ENCODE measurements around the gene VPS33B. TPM values are rescaled to one million over a fixed set of nuclear protein-coding genes. Genes with fewer than 3 reads are reported as not detected.
A peak's percentile ranks its signal among the peaks of the same experiment; 100 is the strongest.
"Not testable (repeated sequence)": the region's sequence is repeated elsewhere in the genome, so short reads cannot be mapped to it uniquely, and the experiment has no call there.

Gene VPS33B
- polyA plus RNA-seq, 12 donors, result 7.1 to 46.9 (median 11.2) TPM; not detected in 1

- DNase-seq, result no peak
Observed at GRCh38 chr15:91032919-91033803, 10.8 kb upstream of the VPS33B start.

- no peak for DNase-seq
Observed at GRCh38 chr15:91031796-91032195, 9.4 kb upstream of the VPS33B start.

- DNase-seq, result no peak
Observed at GRCh38 chr15:91027677-91028076, 5.3 kb upstream of the VPS33B start.

DNA sequence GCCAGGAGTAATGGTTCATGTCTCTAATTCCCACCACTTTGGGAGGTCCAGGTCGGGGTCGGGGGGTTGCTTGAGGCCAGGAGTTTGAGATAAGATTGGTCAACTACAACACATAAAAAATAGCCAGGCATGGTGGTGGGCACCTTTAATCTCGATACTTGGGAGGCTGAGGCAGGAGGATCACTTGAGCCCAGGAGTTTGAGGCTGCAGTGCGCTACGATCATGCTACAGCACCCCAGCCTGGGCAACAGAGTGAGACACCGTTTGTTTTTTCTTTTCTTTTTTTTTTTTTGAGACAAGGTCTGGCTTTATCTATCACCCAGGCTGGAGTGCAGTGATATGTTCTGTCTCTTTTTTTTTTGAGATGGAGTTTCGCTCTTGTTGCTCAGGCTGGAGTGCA lies 1.3 kb upstream of the VPS33B start:
- no peak for DNase-seq

DNA sequence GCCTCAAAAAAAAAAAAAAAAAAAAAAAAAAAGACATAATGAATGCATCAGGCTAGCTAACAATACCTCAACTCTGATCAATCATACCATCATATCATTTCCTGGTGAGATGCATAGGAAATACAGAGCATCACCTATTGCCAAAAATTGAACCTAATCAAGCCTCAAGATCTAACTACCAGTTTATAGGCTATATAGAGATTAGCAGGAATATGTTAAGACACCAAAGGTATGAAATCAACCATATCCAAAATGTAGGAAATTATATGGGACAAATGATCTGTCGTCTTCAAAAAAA lies 387 bp upstream of the VPS33B start:
- no peak for DNase-seq

- peak; percentile 14 for DNase-seq
Observed at GRCh38 chr15:91021516-91022074, 799 bp downstream of the VPS33B start.

GRCh38 chr15:91018158-91018557 lies 4.2 kb downstream of the VPS33B start:
- DNase-seq, result no peak

- no peak for DNase-seq
Observed at GRCh38 chr15:91017716-91018115, 4.7 kb downstream of the VPS33B start.

DNA sequence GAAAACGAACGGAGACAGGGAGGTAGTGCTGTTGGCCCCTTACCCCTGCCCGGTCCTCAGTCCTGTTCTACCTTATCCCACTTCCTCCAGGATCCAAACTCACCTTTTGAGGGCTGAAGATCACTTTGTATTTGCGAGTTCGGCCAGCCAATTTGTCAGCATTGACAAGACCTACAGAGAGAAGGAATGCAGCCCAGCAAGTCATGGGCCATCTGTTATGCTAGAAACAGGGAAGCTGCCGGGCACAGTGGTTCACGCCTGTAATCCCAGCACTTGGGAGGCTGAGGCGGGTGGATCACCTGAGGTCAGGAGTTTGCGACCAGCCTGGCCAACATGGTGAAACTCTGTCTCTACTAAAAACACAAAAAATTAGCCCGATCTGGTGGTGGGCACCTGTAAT lies 8.7 kb downstream of the VPS33B start:
- DNase-seq, result not testable (repeated sequence)

- no peak for DNase-seq
Observed at GRCh38 chr15:91007266-91007665, 15.1 kb downstream of the VPS33B start.

DNA sequence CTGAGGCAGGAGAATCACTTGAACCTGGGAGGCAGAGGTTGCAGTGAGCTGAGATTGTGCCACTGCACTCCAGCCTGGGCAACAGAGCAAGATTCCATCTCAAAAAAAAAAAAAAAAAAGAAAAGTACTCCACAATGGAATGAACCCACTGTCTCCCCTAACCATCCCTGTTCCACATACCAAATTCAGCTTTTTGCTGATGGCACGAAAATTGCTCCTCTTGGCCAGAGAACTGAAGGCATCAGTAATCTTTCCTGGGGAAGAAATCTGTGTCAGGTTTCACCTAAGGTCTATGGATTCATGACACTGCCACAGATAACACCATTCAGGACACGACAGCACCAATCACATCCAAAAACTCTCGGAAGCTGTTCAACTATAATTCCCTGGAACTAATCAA lies 21.2 kb downstream of the VPS33B start:
- no peak for DNase-seq

GRCh38 chr15:90998737-90999136 lies 23.7 kb downstream of the VPS33B start:
- DNase-seq, result no peak

- peak; percentile 96 for DNase-seq
Observed at GRCh38 chr15:90994417-90995311, 27.7 kb downstream of the VPS33B start, which contains the start of gene PRC1. TSS of gene PRC1 (minus strand) at chr15:90994535. CDS start at chr15:90994417, 118 bp downstream.

DNA sequence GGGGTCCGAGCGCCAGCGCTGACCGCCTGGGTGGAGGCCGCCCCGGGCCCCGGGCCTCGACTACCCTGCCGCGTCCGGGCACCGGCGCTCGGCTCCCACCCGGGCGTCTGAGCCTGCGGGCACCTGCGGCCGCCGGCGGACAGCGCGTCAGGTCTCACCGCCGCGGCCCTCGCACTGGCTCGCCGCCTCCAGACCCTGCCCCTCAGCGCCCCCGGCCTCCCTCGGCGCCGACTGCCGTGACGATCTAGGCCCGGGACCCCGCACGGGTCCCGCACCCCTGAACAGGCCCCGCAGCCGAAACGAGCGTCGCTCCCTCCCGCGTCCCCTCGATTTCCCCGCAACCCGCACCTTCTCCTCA lies 28.4 kb downstream of the VPS33B start:
- no peak for DNase-seq

DNA sequence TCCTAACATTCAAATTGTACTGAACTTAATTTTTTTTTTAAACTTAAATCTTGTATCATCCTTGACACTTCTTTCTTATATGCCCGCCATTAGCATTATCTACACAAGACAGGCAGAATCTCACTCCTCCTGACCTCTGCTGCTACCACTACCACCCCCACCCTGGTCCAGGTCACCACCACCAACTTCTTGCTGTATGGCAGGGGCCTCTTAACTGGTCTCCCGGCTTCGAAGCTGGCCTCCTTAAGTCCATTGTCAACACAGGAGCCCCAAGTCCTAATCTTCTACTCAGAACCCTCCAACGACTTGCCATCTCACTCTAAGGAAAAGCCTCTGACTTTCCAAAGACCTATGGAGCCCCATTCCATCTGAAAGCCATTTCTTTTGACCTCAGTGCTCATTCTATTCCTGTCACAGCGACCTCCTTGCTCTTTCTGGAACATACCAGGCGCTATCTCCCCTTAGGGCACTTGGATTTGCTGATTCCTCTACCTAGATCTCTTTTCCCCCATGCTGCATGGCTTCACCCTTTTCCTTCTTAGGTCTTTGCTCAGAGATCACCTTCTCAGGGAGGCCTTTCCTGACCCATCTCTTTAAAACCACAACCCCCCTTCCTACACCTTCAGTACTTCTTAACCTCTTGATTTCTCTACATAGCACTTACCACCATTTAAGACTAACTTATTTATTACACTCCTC lies 30.7 kb downstream of the VPS33B start:
- DNase-seq, result no peak

GRCh38 chr15:90990446-90990845 lies 31.9 kb downstream of the VPS33B start:
- DNase-seq, result no peak

- DNase-seq, result no peak
Observed at GRCh38 chr15:90989040-90989768, 33.2 kb downstream of the VPS33B start.

GRCh38 chr15:90988296-90988695 lies 34.1 kb downstream of the VPS33B start:
- DNase-seq, result no peak

DNA sequence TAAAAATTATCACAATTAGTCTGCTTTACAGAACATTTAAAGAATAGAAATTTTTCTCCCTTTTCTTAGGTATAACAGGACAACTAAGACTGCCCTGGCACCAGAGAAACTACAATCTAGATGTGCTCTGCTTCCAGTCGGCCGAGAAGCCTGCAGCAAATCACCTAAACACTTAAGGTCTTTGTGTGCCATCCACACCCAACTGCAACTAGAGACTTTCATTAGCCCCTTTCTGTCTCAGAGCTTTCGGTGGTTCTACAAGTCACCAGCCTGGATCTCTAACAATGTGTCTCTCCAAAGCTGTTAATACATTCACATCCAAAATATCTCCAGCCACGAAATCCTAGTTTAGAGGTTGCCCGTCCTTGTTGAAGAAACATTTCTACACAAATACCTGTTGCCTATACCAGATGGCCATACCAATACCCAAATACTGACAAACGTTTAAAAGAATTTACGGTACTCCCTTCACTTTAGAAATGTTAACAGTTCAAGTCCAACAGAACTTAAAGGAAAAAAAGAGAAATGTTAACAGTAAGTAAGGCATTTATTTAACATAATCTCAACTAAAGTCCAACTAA lies 34.7 kb downstream of the VPS33B start:
- DNase-seq, result no peak

- DNase-seq, result no peak
Observed at GRCh38 chr15:90986790-90987507, 35.4 kb downstream of the VPS33B start.

All from muscle of arm (tissue), 12 donors.